Calu3 (cell line): ENCODE measurements around the gene SPINT1. TPM values are rescaled to one million over a fixed set of nuclear protein-coding genes. Genes with fewer than 3 reads are reported as not detected.

Source experiments
- BruUV-seq: library from RNA; stranded (reverse); fragments of 400-500 nt; replicated peaks from 2 replicates; lab custom pipeline; 2021; lab: Mats Ljungman, UMichigan
- CTCF ChIA-PET: fragments of 300-600 bp; sonication (Branson Sonifier 250); formaldehyde crosslinking; loops from one replicate; lab custom pipeline; 2022; ENCODE audit warnings: antibody characterized with exemption; lab: Charles Lee
- DNase-seq: peaks from one replicate; pipeline ENCODE4 v3.0.0; 2022
- H3K27ac Mint-ChIP-seq: one replicate; pipeline ENCODE4 v1.8.0; 2022; ENCODE audit warnings: mixed read lengths; ENCODE audit not compliant: unreplicated experiment
- H3K27me3 Mint-ChIP-seq: one replicate; pipeline ENCODE4 v1.8.0; 2022; ENCODE audit warnings: mixed read lengths; ENCODE audit not compliant: unreplicated experiment
- H3K36me3 Mint-ChIP-seq: one replicate; pipeline ENCODE4 v1.8.0; 2022; ENCODE audit warnings: mild to moderate bottlenecking, moderate library complexity, mixed read lengths; ENCODE audit not compliant: insufficient read depth, unreplicated experiment
- H3K4me1 Mint-ChIP-seq: one replicate; pipeline ENCODE4 v1.8.0; 2022; ENCODE audit warnings: mild to moderate bottlenecking, low read depth, mixed read lengths; ENCODE audit not compliant: unreplicated experiment
- H3K4me3 Mint-ChIP-seq: one replicate; pipeline ENCODE4 v1.8.0; 2022; ENCODE audit warnings: mild to moderate bottlenecking, low read depth, moderate library complexity, mixed read lengths; ENCODE audit not compliant: unreplicated experiment
- H3K9me3 Mint-ChIP-seq: one replicate; pipeline ENCODE4 v1.8.0; 2022; ENCODE audit warnings: low read depth, mixed read lengths; ENCODE audit not compliant: unreplicated experiment
- CTCF ChIP-seq: fragments of 200-600 bp; IDR thresholded peaks from one replicate; pipeline ENCODE4 v1.8.0; 2022; ENCODE audit warnings: antibody characterized with exemption; ENCODE audit not compliant: unreplicated experiment
- intact Hi-C: fragments of 100-400 bp; cut with micrococcal nuclease; formaldehyde crosslinking; loops from one replicate; pipeline ENCODE4 v1.10.0; 2022; ENCODE audit not compliant: unreplicated experiment
- total RNA-seq: library from RNA; stranded (reverse); gene quantifications from 2 replicates; pipeline ENCODE4 v1.2.3, GENCODE V29; 2022

SPINT1 gene
- total RNA-seq, 1 experiment from 2014 or later: 93.7 TPM

- CTCF ChIA-PET: no interaction called here
- Mint-ChIP-seq H3K4me1 (no peaks in the 10 kb centered on the region), H3K9me3 (no peaks in the 10 kb centered on the region), H3K4me3 (no peak overlapping the region), H3K36me3 (peaks cover 33% of the 10 kb centered on the region), H3K27me3 (no peaks in the 10 kb centered on the region), H3K27ac (no peak overlapping the region)
- BruUV-seq: no TSS peak
- intact Hi-C loops: no loop called here
- no peak for TF ChIP-seq CTCF
- no peak for DNase-seq
These were observed 2.1 kb upstream of the SPINT1 start for GRCh38 chr15:40841741-40842140.

- no TSS peak for BruUV-seq
- no peak for DNase-seq
These were observed 475 bp upstream of the SPINT1 start for GRCh38 chr15:40843261-40843884.

GRCh38 chr15:40844696-40845030, 815 bp downstream of the SPINT1 start:
- peaks cover 10% of the 10 kb centered on the region for H3K4me1 Mint-ChIP-seq
- intact Hi-C loops: loop anchor here (5.0 kb wide), 1 partner anchor 57 kb away; no protein-coding TSS in a partner anchor
- CTCF ChIA-PET: interaction anchor here (1.2 kb wide), 1 partner anchor 47 kb away, joined by 3 read pairs; no protein-coding TSS in a partner anchor
- H3K36me3 Mint-ChIP-seq: peaks cover 41% of the 10 kb centered on the region
- peak overlapping the region; percentile 79 for H3K4me3 Mint-ChIP-seq
- TSS peak; percentile 44 for BruUV-seq
- no peaks in the 10 kb centered on the region for H3K27me3 Mint-ChIP-seq
- peak overlapping the region; percentile 60 for H3K27ac Mint-ChIP-seq
- no peak for TF ChIP-seq CTCF
- no peaks in the 10 kb centered on the region for H3K9me3 Mint-ChIP-seq
- DNase-seq: no peak

More at GRCh38 chr15:40843261-40843884, 475 bp upstream of the SPINT1 start:
- intact Hi-C loops: no loop called here
- no peak for TF ChIP-seq CTCF
- H3K9me3 Mint-ChIP-seq: no peaks in the 10 kb centered on the region
- peaks cover 37% of the 10 kb centered on the region for H3K36me3 Mint-ChIP-seq
- peaks cover 9% of the 10 kb centered on the region for H3K4me1 Mint-ChIP-seq
- H3K4me3 Mint-ChIP-seq: peak overlapping the region; percentile 79
- CTCF ChIA-PET: interaction anchor here (0.5 to 1.5 kb wide), 5 partner anchors 15 to 56 kb away, joined by 3 to 6 read pairs (median 5); no protein-coding TSS in a partner anchor
- H3K27me3 Mint-ChIP-seq: no peaks in the 10 kb centered on the region
- no peak overlapping the region for H3K27ac Mint-ChIP-seq

- no TSS peak for BruUV-seq
- Mint-ChIP-seq H3K27me3 (no peaks in the 10 kb centered on the region), H3K4me1 (peaks cover 10% of the 10 kb centered on the region), H3K27ac (peak overlapping the region; percentile 60), H3K9me3 (no peaks in the 10 kb centered on the region), H3K4me3 (peak overlapping the region; percentile 79), H3K36me3 (peaks cover 41% of the 10 kb centered on the region)
- no peak for TF ChIP-seq CTCF
- no peak for DNase-seq
- intact Hi-C loops: loop anchor here (5.0 kb wide), 1 partner anchor 58 kb away; no protein-coding TSS in a partner anchor
- CTCF ChIA-PET: interaction anchor here (1.2 kb wide), 1 partner anchor 47 kb away, joined by 3 read pairs; no protein-coding TSS in a partner anchor
These were observed 1.2 kb downstream of the SPINT1 start for GRCh38 chr15:40845036-40845435.
